ENCODE data around the gene SELENOO.

DNA sequence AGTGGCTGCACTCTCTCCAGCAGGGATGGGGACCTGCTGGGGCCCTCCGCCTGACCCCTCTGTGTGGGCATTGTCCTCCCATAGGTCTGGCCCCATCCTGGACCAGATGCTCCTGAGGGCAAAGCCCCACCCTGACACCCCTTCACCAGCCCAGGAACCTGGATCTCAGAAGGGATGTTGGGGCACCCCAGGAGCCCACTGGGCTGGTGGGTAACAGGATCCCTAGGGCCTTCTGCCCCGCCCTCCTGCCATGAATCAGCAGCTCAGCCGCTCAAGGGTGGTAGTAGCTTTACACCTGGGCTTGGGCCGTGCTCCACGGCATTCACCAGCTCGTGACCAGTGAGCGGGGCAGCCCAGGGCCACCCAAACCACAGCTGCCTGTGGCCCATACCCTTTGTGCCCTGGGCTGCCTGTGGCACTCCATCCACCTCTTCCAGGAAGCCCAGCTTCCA is 61.7 kb downstream of the SELENOO start:
- TF ChIP-seq, protein P1, sequence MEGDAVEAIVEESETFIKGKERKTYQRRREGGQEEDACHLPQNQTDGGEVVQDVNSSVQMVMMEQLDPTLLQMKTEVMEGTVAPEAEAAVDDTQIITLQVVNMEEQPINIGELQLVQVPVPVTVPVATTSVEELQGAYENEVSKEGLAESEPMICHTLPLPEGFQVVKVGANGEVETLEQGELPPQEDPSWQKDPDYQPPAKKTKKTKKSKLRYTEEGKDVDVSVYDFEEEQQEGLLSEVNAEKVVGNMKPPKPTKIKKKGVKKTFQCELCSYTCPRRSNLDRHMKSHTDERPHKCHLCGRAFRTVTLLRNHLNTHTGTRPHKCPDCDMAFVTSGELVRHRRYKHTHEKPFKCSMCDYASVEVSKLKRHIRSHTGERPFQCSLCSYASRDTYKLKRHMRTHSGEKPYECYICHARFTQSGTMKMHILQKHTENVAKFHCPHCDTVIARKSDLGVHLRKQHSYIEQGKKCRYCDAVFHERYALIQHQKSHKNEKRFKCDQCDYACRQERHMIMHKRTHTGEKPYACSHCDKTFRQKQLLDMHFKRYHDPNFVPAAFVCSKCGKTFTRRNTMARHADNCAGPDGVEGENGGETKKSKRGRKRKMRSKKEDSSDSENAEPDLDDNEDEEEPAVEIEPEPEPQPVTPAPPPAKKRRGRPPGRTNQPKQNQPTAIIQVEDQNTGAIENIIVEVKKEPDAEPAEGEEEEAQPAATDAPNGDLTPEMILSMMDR (conservative IDR thresholded peaks at IDR 0.05; ENCODE audit: low read depth, low read length), result no peak
- TF ChIP-seq EZH2 (IDR thresholded peaks at IDR 0.05; ENCODE audit: borderline replicate concordance, low read depth, low read length, poor library complexity, severe bottlenecking), result no peak

Data from A673 (cell line).